T-cell (primary cell): Measurements from ENCODE around the gene IGFL3. TPM values are rescaled to one million over a fixed set of nuclear protein-coding genes. Genes with fewer than 3 reads are reported as not detected.

ENCODE experiments used
- ATAC-seq, 4 experiments: fragments of 200-7000 bp in 3 of 4; fragments of 150-1000 bp in 1 of 4; cut with Tn5 transposase; replicated peaks in 1 of 4; 1 replicate in 3 of 4; 2 replicates in 1 of 4; pipeline ENCODE4 v1.10.0; 2021; ENCODE audit warnings: moderate library complexity in 3 of 4, mild to moderate bottlenecking in 2 of 4, moderate number of reproducible peaks in 1 of 4
- CTCF ChIA-PET, 2 donors: fragments of 300-600 bp; sonication (Branson Sonifier 250); formaldehyde crosslinking; loops; one replicate each; lab custom pipeline; 2022; ENCODE audit warnings: antibody characterized with exemption in 2 of 2; lab: Charles Lee
- POLR2A ChIA-PET, 2 donors: fragments of 300-600 bp; sonication (Branson Sonifier 250); formaldehyde crosslinking; loops; one replicate each; lab custom pipeline; 2022; ENCODE audit warnings: antibody characterized with exemption in 2 of 2; lab: Charles Lee
- DNase-seq, 35 experiments: peaks; one replicate each; pipeline versions ENCODE4 v3.0.0 to v3.0.0-alpha.2; 2013 to 2023
- H3K27ac ChIP-seq: one replicate; pipeline ENCODE4 v1.5.1; 2013; ENCODE audit warnings: low read length
- H3K27me3 ChIP-seq, 2 experiments: replicated peaks in 1 of 2; 1 replicate in 1 of 2; 2 replicates in 1 of 2; pipeline versions ENCODE4 v1.6.1 to v1.7.0; 2013; ENCODE audit warnings: low read length in 1 of 2, mixed read lengths in 1 of 2; ENCODE audit not compliant: control insufficient read depth in 2 of 2, insufficient read depth in 2 of 2; ENCODE audit errors: extremely low read depth in 1 of 2
- H3K36me3 ChIP-seq, 2 donors: 1 replicate in 1 of 2; 2 replicates in 1 of 2; pipeline versions ENCODE4 v1.6.1 to v1.7.0; 2013; ENCODE audit warnings: low read length in 1 of 2; ENCODE audit not compliant: control insufficient read depth in 2 of 2, insufficient read depth in 1 of 2; ENCODE audit errors: extremely low read depth in 1 of 2
- H3K4me1 ChIP-seq, 2 experiments: 1 replicate in 1 of 2; 2 replicates in 1 of 2; pipeline versions ENCODE4 v1.6.1 to v1.7.0; 2013; ENCODE audit warnings: low read length in 2 of 2, mixed read lengths in 1 of 2; ENCODE audit not compliant: insufficient read depth in 2 of 2, control insufficient read depth in 1 of 2; ENCODE audit errors: extremely low read depth in 1 of 2
- H3K4me3 ChIP-seq, 2 donors: 1 replicate in 1 of 2; 2 replicates in 1 of 2; pipeline versions ENCODE4 v1.5.1 to v1.7.0; 2013; ENCODE audit warnings: mild to moderate bottlenecking in 2 of 2, low read length in 1 of 2, moderate library complexity in 1 of 2; ENCODE audit not compliant: control insufficient read depth in 1 of 2; ENCODE audit errors: extremely low read depth in 1 of 2
- H3K9me3 ChIP-seq: 2 replicates; pipeline ENCODE4 v1.7.0; 2013
- H3K27ac Mint-ChIP-seq, 2 donors: one replicate each; pipeline ENCODE4 v1.8.0; 2020 to 2021; ENCODE audit warnings: mild to moderate bottlenecking in 2 of 2, mixed read lengths in 2 of 2
- H3K27me3 Mint-ChIP-seq, 2 donors: one replicate each; pipeline ENCODE4 v1.8.0; 2021 to 2022; ENCODE audit warnings: mixed read lengths in 2 of 2
- H3K36me3 Mint-ChIP-seq: one replicate; pipeline ENCODE4 v1.8.0; 2021; ENCODE audit warnings: mixed read lengths
- H3K4me1 Mint-ChIP-seq, 3 donors: one replicate each; pipeline ENCODE4 v1.8.0; 2020 to 2022; ENCODE audit warnings: mixed read lengths in 3 of 3, mild to moderate bottlenecking in 1 of 3
- H3K4me3 Mint-ChIP-seq, 3 donors: one replicate each; pipeline ENCODE4 v1.8.0; 2020 to 2022; ENCODE audit warnings: mild to moderate bottlenecking in 3 of 3, mixed read lengths in 3 of 3, moderate library complexity in 3 of 3
- H3K9me3 Mint-ChIP-seq, 3 donors: one replicate each; pipeline ENCODE4 v1.8.0; 2020 to 2022; ENCODE audit warnings: mixed read lengths in 3 of 3
- WGBS: methylation state at CpG from one replicate; pipeline ENCODE4 v1.1.5; 2013; ENCODE audit warnings: missing lambda C conversion rate; ENCODE audit not compliant: insufficient coverage; 5-methylcytosine and 5-hydroxymethylcytosine counted together
- total RNA-seq, 35 experiments: library from RNA in 6 of 35; stranded (reverse) in 6 of 35; fragments of 120-200 nt in 1 of 35; gene quantifications; one replicate each; pipeline versions ENCODE4 v1.2.1 to v1.2.4 and lab custom pipeline; 2013 to 2026

The IGFL3 gene
- total RNA-seq, 5 donors from 2014 or later (not counting 1 experiment from before 2014, with no cell fraction given), result not detected

GRCh38 chr19:46132508-46133100 is 8.1 kb upstream of the IGFL3 start:
- no peak overlapping the region for H3K27ac Mint-ChIP-seq
- 65% methylated on average over 2 of the region's 4 CpGs for WGBS
- Histone ChIP-seq H3K36me3 (no peaks in the 10 kb centered on the region), H3K4me1 (no peaks in the 10 kb centered on the region), H3K27ac (no peak overlapping the region), H3K4me3 (no peak overlapping the region), H3K27me3 (peaks cover 0 to 7% of the 10 kb centered on the region in 2 experiments), H3K9me3 (no peaks in the 10 kb centered on the region)
- peaks cover 50 to 58% of the 10 kb centered on the region in 2 donors for H3K27me3 Mint-ChIP-seq
- no peak overlapping the region for H3K4me3 Mint-ChIP-seq
- ChIA-PET POLR2A (no interaction called here), CTCF (no interaction called here)
- no peak for DNase-seq
- no peaks in the 10 kb centered on the region for H3K36me3 Mint-ChIP-seq
- H3K9me3 Mint-ChIP-seq, result no peaks in the 10 kb centered on the region
- H3K4me1 Mint-ChIP-seq, result no peaks in the 10 kb centered on the region
- no peak for ATAC-seq

DNA sequence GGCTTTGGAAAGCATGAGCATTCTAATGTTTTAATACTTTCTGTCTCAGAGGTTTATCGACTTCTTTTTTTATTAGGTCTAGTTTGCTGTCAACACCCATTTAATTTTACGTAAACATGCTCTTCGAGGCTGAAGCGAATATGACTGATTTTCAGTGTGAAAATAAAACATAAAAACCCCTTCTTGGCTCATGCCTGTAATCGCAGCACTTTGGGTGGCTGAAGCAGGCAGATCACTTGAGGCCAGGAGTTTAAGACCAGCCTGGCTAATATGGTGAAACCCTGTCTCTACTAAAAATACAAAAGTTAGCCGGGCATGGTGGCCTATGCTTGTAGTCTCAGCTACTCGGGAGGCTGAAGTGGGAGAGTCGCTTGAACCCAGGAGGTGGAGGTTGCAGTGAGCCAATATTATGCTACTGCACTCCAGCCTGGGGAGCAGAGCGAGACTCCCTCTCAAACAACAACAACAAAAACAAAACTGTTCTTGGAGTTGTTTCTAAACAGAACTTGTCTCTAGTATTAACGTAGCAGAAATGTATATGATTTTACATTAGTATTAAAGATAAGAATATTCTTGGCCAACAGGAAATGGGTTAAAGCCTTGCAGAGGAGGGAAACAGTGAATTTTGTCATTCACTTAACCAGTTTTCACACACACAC is 7.1 kb upstream of the IGFL3 start:
- DNase-seq, result no peak
- ATAC-seq, result no peak
- Histone ChIP-seq H3K36me3 (no peaks in the 10 kb centered on the region), H3K9me3 (no peaks in the 10 kb centered on the region), H3K4me1 (no peaks in the 10 kb centered on the region), H3K4me3 (no peak overlapping the region), H3K27me3 (peaks cover 0 to 4% of the 10 kb centered on the region in 2 experiments), H3K27ac (no peak overlapping the region)
- no peaks in the 10 kb centered on the region for H3K36me3 Mint-ChIP-seq
- ChIA-PET CTCF (no interaction called here), POLR2A (no interaction called here)
- no peak overlapping the region for H3K27ac Mint-ChIP-seq
- H3K27me3 Mint-ChIP-seq, result peaks cover 48 to 61% of the 10 kb centered on the region in 2 donors
- H3K4me1 Mint-ChIP-seq, result no peaks in the 10 kb centered on the region
- H3K9me3 Mint-ChIP-seq, result no peaks in the 10 kb centered on the region
- H3K4me3 Mint-ChIP-seq, result no peak overlapping the region
- 90% methylated on average over 5 of the region's 10 CpGs for WGBS

DNA sequence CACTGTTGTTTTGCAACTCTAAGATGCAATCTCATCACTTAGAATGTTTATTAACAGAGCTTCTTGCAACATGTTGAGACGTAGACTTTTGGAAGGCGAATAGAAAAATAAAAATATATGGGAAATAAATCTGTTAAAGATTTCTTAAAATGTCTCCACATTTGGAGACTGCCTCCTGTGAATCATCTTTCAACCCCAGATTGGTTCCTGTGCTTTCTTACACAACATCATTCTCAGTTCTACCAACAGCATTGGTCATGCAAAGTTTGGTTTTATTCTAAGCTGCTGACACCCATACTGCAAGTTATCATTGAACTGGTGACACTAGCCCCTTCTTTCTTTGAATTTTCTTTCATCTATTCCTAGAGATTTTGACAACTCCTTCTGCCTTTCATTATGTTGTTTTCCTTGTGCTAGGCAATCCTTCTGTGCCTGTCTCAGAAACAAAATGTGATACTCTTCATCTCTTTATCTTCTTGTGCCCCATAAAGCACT is 1.6 kb upstream of the IGFL3 start:
- no peaks in the 10 kb centered on the region for H3K4me1 Mint-ChIP-seq
- ChIA-PET POLR2A (no interaction called here), CTCF (no interaction called here)
- H3K27ac Mint-ChIP-seq, result no peak overlapping the region
- Histone ChIP-seq H3K4me1 (no peaks in the 10 kb centered on the region), H3K27ac (no peak overlapping the region), H3K4me3 (no peak overlapping the region), H3K9me3 (no peaks in the 10 kb centered on the region), H3K27me3 (peaks cover 3 to 5% of the 10 kb centered on the region in 2 experiments), H3K36me3 (no peaks in the 10 kb centered on the region)
- no peak overlapping the region for H3K4me3 Mint-ChIP-seq
- H3K9me3 Mint-ChIP-seq, result no peaks in the 10 kb centered on the region
- H3K27me3 Mint-ChIP-seq, result peaks cover 39 to 43% of the 10 kb centered on the region in 2 donors
- H3K36me3 Mint-ChIP-seq, result no peaks in the 10 kb centered on the region
- ATAC-seq (no peak), DNase-seq (no peak)
- WGBS, result no CpG with 5 or more reads among the region's 2 CpGs

GRCh38 chr19:46125447-46125846 is 959 bp upstream of the IGFL3 start:
- Mint-ChIP-seq H3K36me3 (no peaks in the 10 kb centered on the region), H3K9me3 (no peaks in the 10 kb centered on the region), H3K4me3 (no peak overlapping the region), H3K27me3 (peaks cover 37 to 44% of the 10 kb centered on the region in 2 donors), H3K27ac (no peak overlapping the region), H3K4me1 (no peaks in the 10 kb centered on the region)
- Histone ChIP-seq H3K27ac (no peak overlapping the region), H3K36me3 (no peaks in the 10 kb centered on the region), H3K4me1 (no peaks in the 10 kb centered on the region), H3K4me3 (no peak overlapping the region), H3K27me3 (peaks cover 5% of the 10 kb centered on the region in 2 experiments), H3K9me3 (no peaks in the 10 kb centered on the region)
- POLR2A ChIA-PET, result no interaction called here
- ATAC-seq (no peak), DNase-seq (no peak)
- CTCF ChIA-PET, result no interaction called here
- WGBS, result no CpG with 5 or more reads among the region's 4 CpGs

- Histone ChIP-seq H3K4me3 (no peak overlapping the region), H3K9me3 (no peaks in the 10 kb centered on the region), H3K27me3 (peaks cover 4 to 28% of the 10 kb centered on the region in 2 experiments), H3K4me1 (no peaks in the 10 kb centered on the region), H3K27ac (no peak overlapping the region), H3K36me3 (no peaks in the 10 kb centered on the region)
- peaks cover 37 to 43% of the 10 kb centered on the region in 2 donors for H3K27me3 Mint-ChIP-seq
- no CpG with 5 or more reads among the region's 3 CpGs for WGBS
- ChIA-PET CTCF (no interaction called here), POLR2A (no interaction called here)
- ATAC-seq (no peak), DNase-seq (no peak)
- no peak overlapping the region for H3K4me3 Mint-ChIP-seq
- no peaks in the 10 kb centered on the region for H3K9me3 Mint-ChIP-seq
- no peak overlapping the region for H3K27ac Mint-ChIP-seq
- no peaks in the 10 kb centered on the region for H3K36me3 Mint-ChIP-seq
- H3K4me1 Mint-ChIP-seq, result no peaks in the 10 kb centered on the region
Measured at GRCh38 chr19:46118136-46118535, 6.4 kb downstream of the IGFL3 start.

GRCh38 chr19:46116121-46116520 is 8.4 kb downstream of the IGFL3 start:
- no CpG with 5 or more reads among the region's 3 CpGs for WGBS

More at GRCh38 chr19:46116121-46116520, 8.4 kb downstream of the IGFL3 start:
- no peaks in the 10 kb centered on the region for H3K4me1 ChIP-seq
- H3K4me1 Mint-ChIP-seq, result no peaks in the 10 kb centered on the region
- no peak overlapping the region for H3K27ac Mint-ChIP-seq
- H3K4me3 Mint-ChIP-seq, result no peak overlapping the region
- DNase-seq (no peak), ATAC-seq (no peak)
- CTCF ChIA-PET, result interaction anchor here in 1 of 2 donors (0.6 kb wide), 1 partner anchor 87 kb away, joined by 5 read pairs; no protein-coding TSS in a partner anchor
- H3K36me3 Mint-ChIP-seq, result no peaks in the 10 kb centered on the region
- H3K27me3 Mint-ChIP-seq, result peaks cover 46 to 58% of the 10 kb centered on the region in 2 donors
- POLR2A ChIA-PET, result no interaction called here
- H3K36me3 ChIP-seq, result no peaks in the 10 kb centered on the region
- no peak overlapping the region for H3K4me3 ChIP-seq
- peaks cover 4 to 28% of the 10 kb centered on the region in 2 experiments for H3K27me3 ChIP-seq
- no peaks in the 10 kb centered on the region for H3K9me3 ChIP-seq
- H3K27ac ChIP-seq, result no peak overlapping the region
- H3K9me3 Mint-ChIP-seq, result no peaks in the 10 kb centered on the region
